BE2C (cell line): Measurements from ENCODE around the gene CD3G.

Experiments used
- DNase-seq: peaks from one replicate; pipeline ENCODE4 v3.0.0-alpha.2; 2020
- H3K27me3 ChIP-seq: fragments of 250-450 bp; sonication (Bioruptor Pico); 2 replicates; pipeline ENCODE4 v1.5.1; 2020; ENCODE audit warnings: mild to moderate bottlenecking
- H3K36me3 ChIP-seq: fragments of 250-450 bp; sonication (Bioruptor Pico); 2 replicates; pipeline ENCODE4 v1.5.1; 2020; ENCODE audit warnings: mild to moderate bottlenecking
- H3K4me1 ChIP-seq: fragments of 250-450 bp; sonication (Bioruptor Pico); 2 replicates; pipeline ENCODE4 v1.5.1; 2020
- H3K4me3 ChIP-seq: 2 replicates; pipeline ENCODE4 v1.5.1; 2011; ENCODE audit warnings: low read depth, low read length
- H3K9me3 ChIP-seq: fragments of 250-450 bp; sonication (Bioruptor Pico); 2 replicates; pipeline ENCODE4 v1.5.1; 2020
- TF ChIP-seq, protein P1 (sequence below): IDR thresholded peaks from 2 replicates; pipeline ENCODE4 v1.5.1; 2012; ENCODE audit warnings: mild to moderate bottlenecking, low read depth, low read length

The CD3G gene

DNA sequence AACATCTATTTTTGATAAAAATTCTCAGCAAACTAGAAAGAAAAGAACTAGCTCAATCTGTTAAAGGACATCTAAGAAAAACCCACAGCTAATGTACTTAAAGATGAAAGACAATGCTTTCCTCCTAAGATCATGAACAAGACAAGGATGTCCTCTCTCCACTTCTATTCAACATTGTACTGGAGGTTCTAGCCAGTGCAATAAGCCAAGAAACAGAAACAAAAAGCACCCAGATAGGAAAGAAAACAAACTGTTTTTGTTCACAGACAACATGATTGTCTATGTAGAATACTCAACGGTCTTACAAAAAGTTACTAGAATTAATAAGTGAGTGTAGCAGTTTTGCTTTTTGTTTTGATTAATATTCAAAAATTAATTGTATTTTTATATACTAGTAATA, 9.4 kb upstream of the CD3G start:
- no peak for DNase-seq
- H3K27me3 ChIP-seq: peaks cover 10% of the 10 kb centered on the region
- H3K36me3 ChIP-seq: no peaks in the 10 kb centered on the region
- no peak overlapping the region for H3K4me3 ChIP-seq
- TF ChIP-seq, protein P1, sequence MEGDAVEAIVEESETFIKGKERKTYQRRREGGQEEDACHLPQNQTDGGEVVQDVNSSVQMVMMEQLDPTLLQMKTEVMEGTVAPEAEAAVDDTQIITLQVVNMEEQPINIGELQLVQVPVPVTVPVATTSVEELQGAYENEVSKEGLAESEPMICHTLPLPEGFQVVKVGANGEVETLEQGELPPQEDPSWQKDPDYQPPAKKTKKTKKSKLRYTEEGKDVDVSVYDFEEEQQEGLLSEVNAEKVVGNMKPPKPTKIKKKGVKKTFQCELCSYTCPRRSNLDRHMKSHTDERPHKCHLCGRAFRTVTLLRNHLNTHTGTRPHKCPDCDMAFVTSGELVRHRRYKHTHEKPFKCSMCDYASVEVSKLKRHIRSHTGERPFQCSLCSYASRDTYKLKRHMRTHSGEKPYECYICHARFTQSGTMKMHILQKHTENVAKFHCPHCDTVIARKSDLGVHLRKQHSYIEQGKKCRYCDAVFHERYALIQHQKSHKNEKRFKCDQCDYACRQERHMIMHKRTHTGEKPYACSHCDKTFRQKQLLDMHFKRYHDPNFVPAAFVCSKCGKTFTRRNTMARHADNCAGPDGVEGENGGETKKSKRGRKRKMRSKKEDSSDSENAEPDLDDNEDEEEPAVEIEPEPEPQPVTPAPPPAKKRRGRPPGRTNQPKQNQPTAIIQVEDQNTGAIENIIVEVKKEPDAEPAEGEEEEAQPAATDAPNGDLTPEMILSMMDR: no peak
- no peaks in the 10 kb centered on the region for H3K9me3 ChIP-seq
- no peaks in the 10 kb centered on the region for H3K4me1 ChIP-seq

DNA sequence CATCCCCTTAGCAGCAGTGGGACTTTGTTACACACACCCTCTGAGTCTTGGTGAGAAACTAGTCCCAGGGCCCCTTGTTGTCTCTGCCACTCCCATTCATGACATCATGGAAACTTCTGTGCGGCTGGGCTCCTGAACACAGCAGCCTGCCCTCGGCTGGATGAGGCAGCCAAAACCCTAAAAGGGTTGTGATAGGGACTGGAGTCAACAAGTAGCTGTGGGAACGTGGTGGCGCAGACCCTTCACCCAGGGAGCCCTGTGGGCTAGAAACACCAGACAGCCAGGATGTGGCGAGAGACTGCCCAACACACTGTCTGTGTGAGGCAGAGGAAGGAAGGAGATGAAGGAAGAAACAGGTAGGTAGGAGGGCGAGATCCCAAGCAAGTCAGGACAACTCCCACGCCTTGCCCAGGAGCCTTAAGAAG, 5.5 kb upstream of the CD3G start:
- Histone ChIP-seq H3K27me3 (peaks cover 10% of the 10 kb centered on the region), H3K9me3 (no peaks in the 10 kb centered on the region), H3K4me3 (no peak overlapping the region), H3K4me1 (no peaks in the 10 kb centered on the region), H3K36me3 (no peaks in the 10 kb centered on the region)
- no peak for DNase-seq
- TF ChIP-seq, protein P1: no peak

DNA sequence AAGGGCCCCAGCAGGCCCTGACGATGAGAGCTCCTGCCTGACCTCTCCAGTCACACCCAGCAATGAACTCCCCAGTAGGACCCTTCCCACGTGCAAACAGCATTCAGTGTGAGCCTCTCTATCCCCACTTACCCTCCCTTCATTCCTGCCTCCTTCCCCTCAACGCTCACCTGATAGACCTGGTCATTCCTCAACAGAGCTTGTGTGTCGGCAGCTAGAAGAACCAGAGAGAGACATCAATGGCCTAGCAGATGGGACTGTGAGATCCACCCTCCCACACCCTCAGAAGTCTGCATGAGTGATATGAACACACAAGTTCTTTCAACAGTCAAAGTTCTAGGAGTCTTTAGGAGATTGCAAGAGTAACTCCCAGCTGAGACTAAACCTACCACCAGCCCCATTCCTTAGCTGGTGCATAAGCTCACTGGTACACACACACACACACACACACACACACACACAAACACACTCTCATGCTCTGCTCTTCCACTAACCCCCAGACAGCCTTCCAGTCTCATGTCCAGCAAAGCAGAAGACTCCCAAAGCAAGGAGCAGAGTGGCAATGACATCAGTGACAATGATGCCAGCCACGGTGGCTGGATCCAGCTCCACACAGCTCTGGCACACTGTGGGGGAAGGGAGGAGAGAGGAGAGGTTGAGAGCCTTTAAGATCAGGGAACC, 4.7 kb upstream of the CD3G start:
- no peaks in the 10 kb centered on the region for H3K4me1 ChIP-seq
- no peak overlapping the region for H3K4me3 ChIP-seq
- no peaks in the 10 kb centered on the region for H3K36me3 ChIP-seq
- DNase-seq: no peak
- peaks cover 10% of the 10 kb centered on the region for H3K27me3 ChIP-seq
- TF ChIP-seq, protein P1: no peak
- no peaks in the 10 kb centered on the region for H3K9me3 ChIP-seq

DNA sequence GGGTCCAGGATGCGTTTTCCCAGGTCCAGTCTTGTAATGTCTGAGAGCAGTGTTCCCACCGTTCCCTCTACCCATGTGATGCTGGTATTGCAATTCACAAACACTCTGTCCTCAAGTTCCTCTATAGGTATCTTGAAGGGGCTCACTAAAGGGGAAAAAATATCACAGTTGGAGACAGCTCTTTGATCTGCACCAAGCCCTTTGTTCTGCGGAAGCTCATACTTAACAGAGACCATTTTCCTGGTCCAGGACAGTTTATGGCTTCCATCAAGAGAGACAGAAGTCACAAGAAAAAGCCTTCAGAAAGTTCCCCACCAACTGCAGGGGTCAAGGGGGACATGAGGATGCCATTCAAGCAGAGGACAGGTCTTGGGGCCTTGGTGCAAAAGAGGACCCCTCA, 3.7 kb upstream of the CD3G start:
- H3K36me3 ChIP-seq: no peaks in the 10 kb centered on the region
- no peak for DNase-seq
- peaks cover 9% of the 10 kb centered on the region for H3K27me3 ChIP-seq
- no peaks in the 10 kb centered on the region for H3K4me1 ChIP-seq
- no peaks in the 10 kb centered on the region for H3K9me3 ChIP-seq
- TF ChIP-seq, protein P1: no peak
- H3K4me3 ChIP-seq: no peak overlapping the region

DNA sequence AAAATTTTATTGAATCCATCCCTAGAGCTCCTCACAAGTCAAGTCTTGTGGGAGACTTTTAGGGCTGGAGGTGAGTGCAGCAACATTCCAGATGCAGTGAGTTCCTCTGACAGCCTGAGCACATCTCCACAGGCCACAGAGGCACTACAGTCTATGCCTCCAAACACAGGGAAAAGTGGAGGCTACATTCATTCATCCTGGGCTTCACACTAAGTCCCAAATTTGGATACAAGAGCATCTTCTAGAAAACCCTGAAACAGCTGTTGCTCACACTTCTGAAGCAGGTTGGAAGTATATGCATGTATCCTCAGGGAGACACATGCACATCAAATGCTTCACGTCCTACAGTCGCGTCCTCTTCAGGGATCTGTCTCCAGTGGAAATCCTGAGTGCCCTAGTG, 2.9 kb upstream of the CD3G start:
- Histone ChIP-seq H3K9me3 (no peaks in the 10 kb centered on the region), H3K4me1 (no peaks in the 10 kb centered on the region), H3K4me3 (no peak overlapping the region), H3K36me3 (no peaks in the 10 kb centered on the region), H3K27me3 (peaks cover 7% of the 10 kb centered on the region)
- no peak for DNase-seq
- TF ChIP-seq, protein P1: no peak

DNA sequence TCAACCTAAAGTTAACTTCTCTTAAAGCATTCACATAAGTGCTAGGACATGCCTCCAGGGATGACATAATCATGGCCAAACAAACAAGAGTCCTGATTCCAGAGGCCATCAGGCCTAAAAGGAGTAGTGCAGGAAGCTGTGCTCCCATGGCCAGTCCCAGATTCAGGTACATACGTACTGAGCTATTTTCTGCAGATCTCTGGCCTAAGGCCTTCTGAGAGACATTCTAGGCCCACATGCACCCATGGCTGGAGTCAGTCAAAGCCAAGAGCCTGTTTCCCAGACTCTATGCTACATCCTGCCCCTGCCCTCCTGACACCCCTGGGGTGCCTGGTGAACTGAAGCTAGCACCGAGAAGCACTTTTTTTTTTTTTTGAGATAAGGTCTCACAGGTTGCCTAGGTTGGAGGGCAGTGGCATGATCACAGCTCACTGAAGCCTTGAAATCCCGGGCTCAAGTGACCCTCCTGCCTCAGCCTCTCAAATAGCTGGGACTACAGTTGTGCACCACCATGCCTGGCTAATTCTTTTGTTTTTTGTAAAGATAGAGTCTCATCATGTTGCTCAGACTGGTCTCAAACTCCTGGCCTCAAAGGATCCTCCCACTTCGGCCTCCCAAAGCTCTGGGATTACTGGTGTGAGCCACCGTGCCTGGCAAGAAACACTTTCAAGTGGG, 2.2 kb upstream of the CD3G start:
- Histone ChIP-seq H3K4me1 (no peaks in the 10 kb centered on the region), H3K27me3 (peaks cover 9% of the 10 kb centered on the region), H3K36me3 (no peaks in the 10 kb centered on the region), H3K4me3 (no peak overlapping the region), H3K9me3 (no peaks in the 10 kb centered on the region)
- TF ChIP-seq, protein P1: no peak
- no peak for DNase-seq
